Measurements from ENCODE around the gene SLC1A4.

DNA sequence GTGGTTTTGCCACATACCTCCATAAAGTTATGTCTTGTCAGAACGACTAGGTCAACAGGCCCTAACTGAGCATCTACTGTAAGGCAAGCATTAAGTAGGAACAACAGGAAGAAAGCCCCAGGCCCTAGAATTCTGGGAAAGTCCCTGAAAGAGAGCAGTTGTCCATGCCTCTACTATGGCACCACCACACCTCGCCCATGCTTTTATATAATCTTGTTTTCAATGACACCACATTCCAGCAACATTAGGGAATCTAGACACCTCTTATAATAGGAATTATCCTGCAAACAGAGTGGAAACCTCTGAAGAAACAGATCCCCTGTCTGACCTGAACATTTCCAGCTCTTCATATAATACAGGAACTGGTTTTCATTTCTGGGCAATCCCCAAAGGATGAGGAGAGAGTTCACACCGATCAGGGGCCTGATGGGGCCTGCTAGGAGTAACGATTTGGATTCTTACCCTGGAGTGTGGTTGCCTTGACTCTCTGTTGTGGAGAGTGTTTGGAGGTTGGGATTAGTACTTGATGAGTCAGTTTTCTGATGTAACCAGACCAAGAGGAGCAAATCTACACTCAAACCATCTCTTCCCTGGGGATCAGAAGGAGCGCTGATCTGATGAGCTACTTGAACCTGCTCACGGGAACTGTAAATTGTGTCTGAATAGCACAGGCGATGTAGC lies 35.1 kb downstream of the SLC1A4 start:
- TF ChIP-seq, protein P1, sequence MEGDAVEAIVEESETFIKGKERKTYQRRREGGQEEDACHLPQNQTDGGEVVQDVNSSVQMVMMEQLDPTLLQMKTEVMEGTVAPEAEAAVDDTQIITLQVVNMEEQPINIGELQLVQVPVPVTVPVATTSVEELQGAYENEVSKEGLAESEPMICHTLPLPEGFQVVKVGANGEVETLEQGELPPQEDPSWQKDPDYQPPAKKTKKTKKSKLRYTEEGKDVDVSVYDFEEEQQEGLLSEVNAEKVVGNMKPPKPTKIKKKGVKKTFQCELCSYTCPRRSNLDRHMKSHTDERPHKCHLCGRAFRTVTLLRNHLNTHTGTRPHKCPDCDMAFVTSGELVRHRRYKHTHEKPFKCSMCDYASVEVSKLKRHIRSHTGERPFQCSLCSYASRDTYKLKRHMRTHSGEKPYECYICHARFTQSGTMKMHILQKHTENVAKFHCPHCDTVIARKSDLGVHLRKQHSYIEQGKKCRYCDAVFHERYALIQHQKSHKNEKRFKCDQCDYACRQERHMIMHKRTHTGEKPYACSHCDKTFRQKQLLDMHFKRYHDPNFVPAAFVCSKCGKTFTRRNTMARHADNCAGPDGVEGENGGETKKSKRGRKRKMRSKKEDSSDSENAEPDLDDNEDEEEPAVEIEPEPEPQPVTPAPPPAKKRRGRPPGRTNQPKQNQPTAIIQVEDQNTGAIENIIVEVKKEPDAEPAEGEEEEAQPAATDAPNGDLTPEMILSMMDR (IDR thresholded peaks at IDR 0.05 in 2 of 3, conservative IDR thresholded peaks at IDR 0.05 in 1 of 3; ENCODE audit: control insufficient read depth in 2 of 3, extremely low read depth in 1 of 3, insufficient read depth in 1 of 3, low read depth in 3 of 3, low read length in 3 of 3): no peak
- TF ChIP-seq HDAC6 (IDR thresholded peaks at IDR 0.05; ENCODE audit: unreplicated experiment) (no peak), ATF7 (IDR thresholded peaks at IDR 0.05; ENCODE audit: low read depth) (no peak), JUND (IDR thresholded peaks at IDR 0.05; ENCODE audit: low read depth, low read length) (no peak), RELA (IDR thresholded peaks at IDR 0.05; ENCODE audit: borderline replicate concordance, partially characterized antibody) (no peak), CBFB (IDR thresholded peaks at IDR 0.05; ENCODE audit: low read depth) (no peak), PAX5 (IDR thresholded peaks at IDR 0.05; ENCODE audit: borderline replicate concordance, low read depth, low read length) (no peak), POLR2A (IDR thresholded peaks at IDR 0.05; ENCODE audit: low read depth, low read length) (no peak), RAD21 (IDR thresholded peaks at IDR 0.05; ENCODE audit: insufficient read depth, low read depth, low read length) (no peak)
- TF ChIP-seq, protein P2, sequence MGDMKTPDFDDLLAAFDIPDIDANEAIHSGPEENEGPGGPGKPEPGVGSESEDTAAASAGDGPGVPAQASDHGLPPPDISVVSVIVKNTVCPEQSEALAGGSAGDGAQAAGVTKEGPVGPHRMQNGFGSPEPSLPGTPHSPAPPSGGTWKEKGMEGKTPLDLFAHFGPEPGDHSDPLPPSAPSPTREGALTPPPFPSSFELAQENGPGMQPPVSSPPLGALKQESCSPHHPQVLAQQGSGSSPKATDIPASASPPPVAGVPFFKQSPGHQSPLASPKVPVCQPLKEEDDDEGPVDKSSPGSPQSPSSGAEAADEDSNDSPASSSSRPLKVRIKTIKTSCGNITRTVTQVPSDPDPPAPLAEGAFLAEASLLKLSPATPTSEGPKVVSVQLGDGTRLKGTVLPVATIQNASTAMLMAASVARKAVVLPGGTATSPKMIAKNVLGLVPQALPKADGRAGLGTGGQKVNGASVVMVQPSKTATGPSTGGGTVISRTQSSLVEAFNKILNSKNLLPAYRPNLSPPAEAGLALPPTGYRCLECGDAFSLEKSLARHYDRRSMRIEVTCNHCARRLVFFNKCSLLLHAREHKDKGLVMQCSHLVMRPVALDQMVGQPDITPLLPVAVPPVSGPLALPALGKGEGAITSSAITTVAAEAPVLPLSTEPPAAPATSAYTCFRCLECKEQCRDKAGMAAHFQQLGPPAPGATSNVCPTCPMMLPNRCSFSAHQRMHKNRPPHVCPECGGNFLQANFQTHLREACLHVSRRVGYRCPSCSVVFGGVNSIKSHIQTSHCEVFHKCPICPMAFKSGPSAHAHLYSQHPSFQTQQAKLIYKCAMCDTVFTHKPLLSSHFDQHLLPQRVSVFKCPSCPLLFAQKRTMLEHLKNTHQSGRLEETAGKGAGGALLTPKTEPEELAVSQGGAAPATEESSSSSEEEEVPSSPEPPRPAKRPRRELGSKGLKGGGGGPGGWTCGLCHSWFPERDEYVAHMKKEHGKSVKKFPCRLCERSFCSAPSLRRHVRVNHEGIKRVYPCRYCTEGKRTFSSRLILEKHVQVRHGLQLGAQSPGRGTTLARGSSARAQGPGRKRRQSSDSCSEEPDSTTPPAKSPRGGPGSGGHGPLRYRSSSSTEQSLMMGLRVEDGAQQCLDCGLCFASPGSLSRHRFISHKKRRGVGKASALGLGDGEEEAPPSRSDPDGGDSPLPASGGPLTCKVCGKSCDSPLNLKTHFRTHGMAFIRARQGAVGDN (IDR thresholded peaks at IDR 0.05): no peak
- TF ChIP-seq, protein P3, sequence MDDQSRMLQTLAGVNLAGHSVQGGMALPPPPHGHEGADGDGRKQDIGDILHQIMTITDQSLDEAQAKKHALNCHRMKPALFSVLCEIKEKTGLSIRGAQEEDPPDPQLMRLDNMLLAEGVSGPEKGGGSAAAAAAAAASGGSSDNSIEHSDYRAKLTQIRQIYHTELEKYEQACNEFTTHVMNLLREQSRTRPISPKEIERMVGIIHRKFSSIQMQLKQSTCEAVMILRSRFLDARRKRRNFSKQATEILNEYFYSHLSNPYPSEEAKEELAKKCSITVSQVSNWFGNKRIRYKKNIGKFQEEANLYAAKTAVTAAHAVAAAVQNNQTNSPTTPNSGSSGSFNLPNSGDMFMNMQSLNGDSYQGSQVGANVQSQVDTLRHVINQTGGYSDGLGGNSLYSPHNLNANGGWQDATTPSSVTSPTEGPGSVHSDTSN (IDR thresholded peaks at IDR 0.05; ENCODE audit: insufficient replicate concordance, low read depth, low read length): no peak

Data from GM12878 (cell line).